ENCODE results near the gene GRAMD1A.

GRAMD1A gene

GRCh38 chr19:35054626-35055025 lies 54.5 kb downstream of the GRAMD1A start:
- no peaks in the 10 kb centered on the region; the same call in 1 of the 2 replicates for H3K9me3 ChIP-seq
- TF ChIP-seq CTCF (IDR thresholded peaks at IDR 0.05; ENCODE audit: low read depth, low read length), result no peak
- H3K4me3 ChIP-seq (ENCODE audit: low read depth, low read length), result no peak overlapping the region
- H3K4me1 ChIP-seq, result no peaks in the 10 kb centered on the region
- no peaks in the 10 kb centered on the region for H3K36me3 ChIP-seq
- no peak for DNase-seq
- peaks cover 6% of the 10 kb centered on the region for H3K27me3 ChIP-seq

GRCh38 chr19:35055715-35056179 lies 55.6 kb downstream of the GRAMD1A start:
- no peaks in the 10 kb centered on the region; the same call in 1 of the 2 replicates for H3K9me3 ChIP-seq
- DNase-seq, result no peak

GRCh38 chr19:35056513-35057063 lies 56.5 kb downstream of the GRAMD1A start:
- no peak overlapping the region for H3K4me3 ChIP-seq (ENCODE audit: low read depth, low read length)

More at GRCh38 chr19:35055715-35056179, 55.6 kb downstream of the GRAMD1A start:
- Histone ChIP-seq H3K27me3 (peaks cover 6% of the 10 kb centered on the region), H3K36me3 (no peaks in the 10 kb centered on the region), H3K4me3 (ENCODE audit: low read depth, low read length) (no peak overlapping the region), H3K4me1 (no peaks in the 10 kb centered on the region)
- TF ChIP-seq CTCF (IDR thresholded peaks at IDR 0.05; ENCODE audit: low read depth, low read length), result peak; percentile 27; the same call in 1 of the 2 replicates

GRCh38 chr19:35058370-35058769 lies 58.2 kb downstream of the GRAMD1A start:
- no peak for TF ChIP-seq CTCF (IDR thresholded peaks at IDR 0.05; ENCODE audit: low read depth, low read length)

More at GRCh38 chr19:35056513-35057063, 56.5 kb downstream of the GRAMD1A start:
- H3K27me3 ChIP-seq, result peaks cover 6% of the 10 kb centered on the region
- DNase-seq, result no peak
- H3K4me1 ChIP-seq, result no peaks in the 10 kb centered on the region
- TF ChIP-seq CTCF (IDR thresholded peaks at IDR 0.05; ENCODE audit: low read depth, low read length), result no peak
- H3K36me3 ChIP-seq, result no peaks in the 10 kb centered on the region
- no peaks in the 10 kb centered on the region; the same call in 1 of the 2 replicates for H3K9me3 ChIP-seq

GRCh38 chr19:35059006-35059798 lies 59.1 kb downstream of the GRAMD1A start:
- no peak for DNase-seq
- TF ChIP-seq CTCF (IDR thresholded peaks at IDR 0.05; ENCODE audit: low read depth, low read length), result no peak
- peaks cover 6% of the 10 kb centered on the region for H3K27me3 ChIP-seq

More at GRCh38 chr19:35058370-35058769, 58.2 kb downstream of the GRAMD1A start:
- Histone ChIP-seq H3K4me3 (ENCODE audit: low read depth, low read length) (no peak overlapping the region), H3K27me3 (peaks cover 6% of the 10 kb centered on the region), H3K36me3 (no peaks in the 10 kb centered on the region), H3K4me1 (no peaks in the 10 kb centered on the region), H3K9me3 (no peaks in the 10 kb centered on the region; the same call in 1 of the 2 replicates)
- DNase-seq, result no peak

GRCh38 chr19:35059799-35060091 lies 59.6 kb downstream of the GRAMD1A start:
- H3K27me3 ChIP-seq, result peaks cover 6% of the 10 kb centered on the region
- TF ChIP-seq CTCF (IDR thresholded peaks at IDR 0.05; ENCODE audit: low read depth, low read length), result no peak
- no peak overlapping the region for H3K4me3 ChIP-seq (ENCODE audit: low read depth, low read length)
- no peak for DNase-seq
- no peaks in the 10 kb centered on the region for H3K4me1 ChIP-seq
- H3K36me3 ChIP-seq, result no peaks in the 10 kb centered on the region
- no peaks in the 10 kb centered on the region; the same call in 1 of the 2 replicates for H3K9me3 ChIP-seq

More at GRCh38 chr19:35059006-35059798, 59.1 kb downstream of the GRAMD1A start:
- Histone ChIP-seq H3K4me3 (ENCODE audit: low read depth, low read length) (no peak overlapping the region), H3K36me3 (no peaks in the 10 kb centered on the region), H3K4me1 (no peaks in the 10 kb centered on the region), H3K9me3 (no peaks in the 10 kb centered on the region; the same call in 1 of the 2 replicates)

All from BE2C (cell line).